ENCODE measurements around the gene FAM107B.

The FAM107B gene

GRCh38 chr10:14658331-14659127 is 116.2 kb downstream of the FAM107B start:
- WGBS, 2 experiments, result 81% methylated on average over 7 of the region's 7 CpGs
- H3K4me1 ChIP-seq (ENCODE audit: control insufficient read depth, insufficient read depth, low read length), result peaks cover 28% of the 10 kb centered on the region
- no peaks in the 10 kb centered on the region for H3K36me3 ChIP-seq (ENCODE audit: control insufficient read depth, insufficient read depth, low read length)
- no peaks in the 10 kb centered on the region for H3K9me3 ChIP-seq (ENCODE audit: control insufficient read depth, low read length)
- H3K4me3 ChIP-seq (ENCODE audit: insufficient read depth, low read depth, low read length), result no peak overlapping the region
- H3K27me3 ChIP-seq (ENCODE audit: control insufficient read depth, insufficient read depth, low read length, poor library complexity, severe bottlenecking), result no peaks in the 10 kb centered on the region
- H3K27ac ChIP-seq (ENCODE audit: insufficient read depth, low read depth, low read length, poor library complexity, severe bottlenecking), result no peak overlapping the region

DNA sequence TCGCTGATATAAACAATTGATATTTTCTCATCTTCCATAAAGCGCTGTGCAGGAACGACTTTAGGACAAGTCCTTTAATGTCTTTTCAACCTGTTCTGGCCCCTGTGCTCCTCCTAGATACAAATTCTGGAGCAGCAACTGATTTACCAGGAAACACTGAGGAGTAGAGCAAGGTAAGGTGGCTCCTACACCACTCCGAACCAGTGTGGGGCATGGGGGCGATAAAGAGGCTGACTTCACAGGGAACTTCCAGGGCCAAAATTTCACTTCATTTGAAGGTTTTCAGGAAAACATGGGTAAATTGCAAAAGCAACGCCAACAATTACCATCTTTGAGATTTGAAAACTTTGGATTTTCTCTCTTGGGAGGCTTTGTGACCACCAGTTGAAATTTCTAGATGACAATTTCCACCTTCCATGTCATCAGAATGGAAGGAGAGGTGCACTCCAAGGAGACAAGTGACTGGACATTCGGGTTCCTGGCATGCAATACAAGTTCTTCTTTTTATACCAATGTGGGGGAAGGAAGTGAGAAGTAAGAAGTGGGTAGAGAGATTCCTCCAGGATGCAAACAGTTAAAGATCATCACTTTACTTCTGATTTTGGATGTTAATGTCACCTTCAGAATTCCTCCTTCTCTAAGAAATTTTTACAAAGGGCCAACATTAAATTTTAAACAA is 118.5 kb downstream of the FAM107B start:
- peaks cover 45% of the 10 kb centered on the region for H3K4me1 ChIP-seq (ENCODE audit: control insufficient read depth, insufficient read depth, low read length)
- H3K27ac ChIP-seq (ENCODE audit: insufficient read depth, low read depth, low read length, poor library complexity, severe bottlenecking), result no peak overlapping the region
- H3K36me3 ChIP-seq (ENCODE audit: control insufficient read depth, insufficient read depth, low read length), result no peaks in the 10 kb centered on the region
- 88 to 90% methylated on average over 7 of the region's 7 CpGs for WGBS, 2 experiments
- H3K27me3 ChIP-seq (ENCODE audit: control insufficient read depth, insufficient read depth, low read length, poor library complexity, severe bottlenecking), result no peaks in the 10 kb centered on the region
- H3K9me3 ChIP-seq (ENCODE audit: control insufficient read depth, low read length), result no peaks in the 10 kb centered on the region
- H3K4me3 ChIP-seq (ENCODE audit: insufficient read depth, low read depth, low read length), result no peak overlapping the region

GRCh38 chr10:14654821-14655382 is 119.8 kb downstream of the FAM107B start:
- Histone ChIP-seq H3K4me1 (ENCODE audit: control insufficient read depth, insufficient read depth, low read length) (peaks cover 45% of the 10 kb centered on the region), H3K36me3 (ENCODE audit: control insufficient read depth, insufficient read depth, low read length) (no peaks in the 10 kb centered on the region), H3K27ac (ENCODE audit: insufficient read depth, low read depth, low read length, poor library complexity, severe bottlenecking) (no peak overlapping the region), H3K9me3 (ENCODE audit: control insufficient read depth, low read length) (no peaks in the 10 kb centered on the region), H3K27me3 (ENCODE audit: control insufficient read depth, insufficient read depth, low read length, poor library complexity, severe bottlenecking) (no peaks in the 10 kb centered on the region), H3K4me3 (ENCODE audit: insufficient read depth, low read depth, low read length) (no peak overlapping the region)
- 67 to 68% methylated on average over 3 of the region's 3 CpGs for WGBS, 2 experiments

DNA sequence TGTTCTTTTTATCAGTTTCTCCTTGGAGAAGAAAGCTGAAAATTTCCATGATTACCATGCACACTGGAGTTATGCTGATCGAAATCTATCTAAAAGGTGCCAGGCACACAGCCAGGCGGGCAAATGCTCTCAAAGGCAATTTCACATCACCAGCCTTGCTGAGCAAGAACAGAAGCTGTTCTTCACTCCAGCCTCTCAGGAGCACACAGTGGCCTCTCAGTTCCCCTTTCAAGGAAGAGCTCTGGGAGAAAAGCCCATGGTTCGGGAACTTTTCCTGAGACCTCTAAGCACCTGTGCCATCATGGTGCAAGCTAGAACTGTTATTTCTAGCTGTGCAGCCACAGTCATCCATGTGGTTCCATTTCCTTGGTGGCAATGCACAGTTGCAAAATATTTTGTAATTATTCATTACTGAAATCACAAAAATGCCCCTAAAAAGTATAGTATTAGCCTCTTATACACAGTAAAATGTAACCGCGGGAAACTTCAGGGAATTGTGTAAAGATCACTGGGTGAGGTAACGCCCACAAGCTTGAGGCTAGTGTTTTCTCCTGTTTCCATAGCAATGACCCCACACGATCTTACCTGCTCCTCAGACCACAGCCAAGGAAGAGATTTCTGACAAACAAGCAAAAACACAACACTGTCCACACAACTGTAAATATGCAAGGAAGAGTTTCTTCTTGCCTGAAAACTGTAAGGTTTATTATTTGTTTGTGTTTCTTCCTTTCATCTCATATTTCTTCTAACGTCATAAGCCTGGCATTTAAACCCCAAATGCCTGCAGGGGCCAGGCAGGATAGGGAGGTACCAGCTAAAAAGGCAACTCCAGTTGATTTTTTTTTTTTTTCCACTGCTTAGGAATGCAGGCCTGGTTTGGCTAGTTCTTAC is 121.2 kb downstream of the FAM107B start:
- H3K36me3 ChIP-seq (ENCODE audit: control insufficient read depth, insufficient read depth, low read length), result no peaks in the 10 kb centered on the region
- peak overlapping the region; percentile 95 for H3K27ac ChIP-seq (ENCODE audit: insufficient read depth, low read depth, low read length, poor library complexity, severe bottlenecking)
- WGBS, 2 experiments, result 42 to 43% methylated on average over 7 to 8 of the region's 8 CpGs
- H3K27me3 ChIP-seq (ENCODE audit: control insufficient read depth, insufficient read depth, low read length, poor library complexity, severe bottlenecking), result no peaks in the 10 kb centered on the region
- H3K9me3 ChIP-seq (ENCODE audit: control insufficient read depth, low read length), result no peaks in the 10 kb centered on the region
- no peak overlapping the region for H3K4me3 ChIP-seq (ENCODE audit: insufficient read depth, low read depth, low read length)
- H3K4me1 ChIP-seq (ENCODE audit: control insufficient read depth, insufficient read depth, low read length), result peaks cover 45% of the 10 kb centered on the region

GRCh38 chr10:14652816-14653215 is 121.9 kb downstream of the FAM107B start:
- H3K4me1 ChIP-seq (ENCODE audit: control insufficient read depth, insufficient read depth, low read length), result peaks cover 45% of the 10 kb centered on the region

GRCh38 chr10:14652067-14652466 is 122.6 kb downstream of the FAM107B start:
- H3K9me3 ChIP-seq (ENCODE audit: control insufficient read depth, low read length), result no peaks in the 10 kb centered on the region
- H3K36me3 ChIP-seq (ENCODE audit: control insufficient read depth, insufficient read depth, low read length), result no peaks in the 10 kb centered on the region
- WGBS, 2 experiments, result 93 to 94% methylated on average over 3 of the region's 3 CpGs
- H3K27me3 ChIP-seq (ENCODE audit: control insufficient read depth, insufficient read depth, low read length, poor library complexity, severe bottlenecking), result no peaks in the 10 kb centered on the region
- no peak overlapping the region for H3K27ac ChIP-seq (ENCODE audit: insufficient read depth, low read depth, low read length, poor library complexity, severe bottlenecking)
- H3K4me3 ChIP-seq (ENCODE audit: insufficient read depth, low read depth, low read length), result no peak overlapping the region
- peaks cover 45% of the 10 kb centered on the region for H3K4me1 ChIP-seq (ENCODE audit: control insufficient read depth, insufficient read depth, low read length)

More at GRCh38 chr10:14652816-14653215, 121.9 kb downstream of the FAM107B start:
- peak overlapping the region; percentile 95 for H3K27ac ChIP-seq (ENCODE audit: insufficient read depth, low read depth, low read length, poor library complexity, severe bottlenecking)
- no peaks in the 10 kb centered on the region for H3K27me3 ChIP-seq (ENCODE audit: control insufficient read depth, insufficient read depth, low read length, poor library complexity, severe bottlenecking)
- H3K4me3 ChIP-seq (ENCODE audit: insufficient read depth, low read depth, low read length), result no peak overlapping the region
- H3K36me3 ChIP-seq (ENCODE audit: control insufficient read depth, insufficient read depth, low read length), result no peaks in the 10 kb centered on the region
- no peaks in the 10 kb centered on the region for H3K9me3 ChIP-seq (ENCODE audit: control insufficient read depth, low read length)
- WGBS, 2 experiments, result 88 to 91% methylated on average over 5 of the region's 5 CpGs

GRCh38 chr10:14649739-14650138 is 125.0 kb downstream of the FAM107B start:
- peaks cover 29% of the 10 kb centered on the region for H3K4me1 ChIP-seq (ENCODE audit: control insufficient read depth, insufficient read depth, low read length)
- no peak overlapping the region for H3K4me3 ChIP-seq (ENCODE audit: insufficient read depth, low read depth, low read length)
- no peak overlapping the region for H3K27ac ChIP-seq (ENCODE audit: insufficient read depth, low read depth, low read length, poor library complexity, severe bottlenecking)
- H3K9me3 ChIP-seq (ENCODE audit: control insufficient read depth, low read length), result no peaks in the 10 kb centered on the region
- 93 to 97% methylated on average over 4 of the region's 4 CpGs for WGBS, 2 experiments
- no peaks in the 10 kb centered on the region for H3K36me3 ChIP-seq (ENCODE audit: control insufficient read depth, insufficient read depth, low read length)
- no peaks in the 10 kb centered on the region for H3K27me3 ChIP-seq (ENCODE audit: control insufficient read depth, insufficient read depth, low read length, poor library complexity, severe bottlenecking)

GRCh38 chr10:14648946-14649345 is 125.8 kb downstream of the FAM107B start:
- H3K36me3 ChIP-seq (ENCODE audit: control insufficient read depth, insufficient read depth, low read length), result no peaks in the 10 kb centered on the region
- H3K4me3 ChIP-seq (ENCODE audit: insufficient read depth, low read depth, low read length), result no peak overlapping the region
- 79 to 86% methylated on average over 2 of the region's 2 CpGs for WGBS, 2 experiments
- H3K9me3 ChIP-seq (ENCODE audit: control insufficient read depth, low read length), result no peaks in the 10 kb centered on the region
- peak overlapping the region; percentile 74 for H3K27ac ChIP-seq (ENCODE audit: insufficient read depth, low read depth, low read length, poor library complexity, severe bottlenecking)
- peaks cover 21% of the 10 kb centered on the region for H3K4me1 ChIP-seq (ENCODE audit: control insufficient read depth, insufficient read depth, low read length)
- no peaks in the 10 kb centered on the region for H3K27me3 ChIP-seq (ENCODE audit: control insufficient read depth, insufficient read depth, low read length, poor library complexity, severe bottlenecking)

GRCh38 chr10:14648005-14648765 is 126.5 kb downstream of the FAM107B start:
- H3K27ac ChIP-seq (ENCODE audit: insufficient read depth, low read depth, low read length, poor library complexity, severe bottlenecking), result peak overlapping the region; percentile 74
- H3K9me3 ChIP-seq (ENCODE audit: control insufficient read depth, low read length), result no peaks in the 10 kb centered on the region
- WGBS, 2 experiments, result 53 to 54% methylated on average over 14 to 15 of the region's 15 CpGs
- H3K27me3 ChIP-seq (ENCODE audit: control insufficient read depth, insufficient read depth, low read length, poor library complexity, severe bottlenecking), result no peaks in the 10 kb centered on the region
- H3K4me3 ChIP-seq (ENCODE audit: insufficient read depth, low read depth, low read length), result no peak overlapping the region
- H3K4me1 ChIP-seq (ENCODE audit: control insufficient read depth, insufficient read depth, low read length), result peaks cover 14% of the 10 kb centered on the region
- no peaks in the 10 kb centered on the region for H3K36me3 ChIP-seq (ENCODE audit: control insufficient read depth, insufficient read depth, low read length)
